GM18526 (cell line): Measurements from ENCODE around the gene PLS1.

ENCODE experiments used
- POLR2A ChIP-seq: IDR thresholded peaks from 3 replicates; pipeline ENCODE4 v1.6.1; 2011; ENCODE audit not compliant: insufficient read length; ENCODE audit errors: extremely low read depth

The PLS1 gene

DNA sequence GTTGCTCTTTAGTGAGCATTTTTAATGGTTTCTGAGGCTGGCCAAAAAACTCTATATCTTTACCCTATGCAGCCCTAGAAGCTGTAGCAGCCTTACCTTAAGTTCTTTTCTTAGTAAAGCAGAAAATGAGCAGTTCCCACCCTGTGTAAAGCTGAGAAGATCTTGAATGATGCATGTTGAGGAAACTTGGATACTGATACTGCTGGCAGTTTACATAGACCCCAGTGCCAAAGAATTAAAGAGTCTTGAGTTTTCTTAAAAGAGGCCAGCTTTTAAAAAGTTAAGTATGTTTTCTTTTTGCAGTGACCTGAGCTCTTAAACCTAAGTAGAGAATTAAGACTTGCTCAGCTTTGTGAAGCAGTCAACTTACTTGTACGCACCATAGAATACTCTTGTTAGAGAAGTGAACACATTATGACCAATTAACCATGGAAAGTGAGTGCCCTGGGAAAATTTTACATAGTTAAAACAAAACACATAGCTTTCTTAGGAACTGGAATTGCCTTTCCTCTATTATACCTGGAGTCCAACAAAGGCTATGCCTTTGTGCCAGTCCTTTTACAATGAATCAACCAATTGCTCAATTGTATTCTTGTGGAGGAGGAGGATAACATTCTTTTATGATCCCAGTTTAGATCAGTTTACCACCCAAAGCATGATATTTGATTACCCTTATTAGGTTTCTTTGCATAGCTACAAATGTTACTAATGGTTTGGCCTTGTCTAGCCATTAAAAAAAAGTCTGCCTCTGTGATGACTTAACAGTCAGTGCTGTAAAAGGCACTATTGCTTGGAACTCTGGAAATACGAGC is 28.4 kb downstream of the PLS1 start:
- TF ChIP-seq POLR2A = no peak

DNA sequence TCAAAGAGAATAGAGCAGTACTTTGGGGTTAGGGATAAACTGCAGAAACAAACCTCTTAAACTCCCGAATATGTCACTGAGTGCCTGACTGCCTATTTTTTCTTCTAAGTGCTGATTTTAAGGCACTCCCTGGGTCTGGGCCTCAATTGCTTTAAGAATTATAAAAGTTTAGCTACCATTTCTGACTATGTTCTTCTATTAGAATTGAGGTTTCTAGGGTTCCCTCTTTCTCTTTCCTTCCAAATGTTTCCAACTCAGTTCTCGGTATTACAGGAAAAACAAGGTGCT is 28.9 kb downstream of the PLS1 start:
- TF ChIP-seq POLR2A = no peak

DNA sequence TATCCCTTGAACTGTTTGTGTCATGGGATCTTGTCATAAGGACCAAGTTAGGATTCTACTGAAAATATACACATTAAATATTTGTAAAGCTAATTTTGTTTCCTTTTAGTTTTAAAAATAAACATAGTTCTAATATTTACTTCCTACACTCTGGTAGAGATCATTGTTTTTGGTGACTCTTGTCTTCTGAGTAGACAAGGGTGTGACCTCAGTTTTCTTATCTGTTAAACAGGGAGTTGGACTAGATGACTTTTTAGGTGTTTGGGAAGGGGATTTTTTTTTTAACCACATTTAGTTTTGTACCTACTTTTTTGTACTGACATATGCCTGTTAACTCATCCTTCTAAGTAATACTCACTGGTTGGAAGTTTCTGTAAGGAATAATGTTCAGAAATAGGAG is 30.8 kb downstream of the PLS1 start:
- TF ChIP-seq POLR2A = no peak

- no peak for TF ChIP-seq POLR2A
Measured at GRCh38 chr3:142628801-142629200, 32.6 kb downstream of the PLS1 start.

GRCh38 chr3:142633073-142633472 is 36.9 kb downstream of the PLS1 start:
- no peak for TF ChIP-seq POLR2A

GRCh38 chr3:142636050-142636449 is 39.9 kb downstream of the PLS1 start:
- no peak for TF ChIP-seq POLR2A

DNA sequence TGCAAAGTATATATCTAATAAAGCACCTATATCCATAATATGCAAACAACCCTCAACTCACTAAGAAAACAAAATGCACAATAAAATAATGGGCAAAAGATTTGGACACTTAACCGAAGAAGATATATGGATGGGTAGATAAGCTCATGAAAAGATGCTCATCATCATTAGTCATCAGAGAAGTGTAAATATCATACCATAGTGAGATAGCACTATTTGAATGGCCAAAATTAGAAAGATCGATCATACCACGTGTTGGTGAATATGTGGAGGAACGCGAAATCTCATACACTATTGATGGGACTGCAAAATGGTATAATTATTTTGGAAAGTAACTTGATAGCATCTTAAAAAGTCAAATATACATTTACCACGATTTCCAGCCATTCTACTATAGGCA is 40.5 kb downstream of the PLS1 start:
- TF ChIP-seq POLR2A = no peak

DNA sequence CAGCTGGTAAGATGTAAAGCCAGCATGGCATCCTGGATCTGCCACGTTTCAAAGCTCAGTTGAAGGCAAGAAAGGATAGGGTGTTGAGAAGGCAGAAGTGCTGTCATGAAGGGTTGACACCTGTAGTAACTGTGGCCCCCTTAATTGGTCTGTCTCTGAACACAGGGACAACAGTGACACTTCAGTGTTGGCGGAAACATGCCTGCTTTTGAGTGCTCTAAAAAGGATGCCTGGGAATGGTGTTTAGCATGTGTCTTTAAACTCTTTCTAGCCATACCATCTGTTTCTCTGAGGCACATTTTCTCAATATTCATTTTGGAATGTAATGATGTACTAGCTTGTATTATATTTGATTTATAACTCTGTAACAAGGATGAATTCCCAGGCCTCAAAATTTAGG is 42.1 kb downstream of the PLS1 start:
- no peak for TF ChIP-seq POLR2A

GRCh38 chr3:142641504-142641903 is 45.3 kb downstream of the PLS1 start:
- no peak for TF ChIP-seq POLR2A

GRCh38 chr3:142642956-142643355 is 46.8 kb downstream of the PLS1 start:
- TF ChIP-seq POLR2A = no peak

DNA sequence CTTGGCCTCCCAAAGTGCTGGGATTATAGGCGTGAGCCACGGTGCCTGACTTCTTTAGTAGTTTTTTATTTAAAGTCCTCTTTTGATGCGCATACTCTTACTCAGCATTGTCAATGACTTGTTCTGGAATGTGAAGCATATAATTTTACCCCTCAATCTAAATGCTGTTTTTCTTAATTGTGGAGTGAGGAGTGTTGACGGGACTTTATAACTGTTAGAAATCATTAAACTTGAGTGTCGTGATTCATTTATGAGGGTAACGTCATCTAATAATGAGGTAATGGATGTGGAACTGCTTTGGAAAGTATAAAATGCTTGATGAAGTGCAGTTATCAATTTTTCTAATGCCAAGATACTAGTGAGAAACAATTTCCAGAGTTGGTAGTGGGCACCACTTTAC is 48.3 kb downstream of the PLS1 start:
- no peak for TF ChIP-seq POLR2A

GRCh38 chr3:142645236-142645793 is 49.1 kb downstream of the PLS1 start:
- no peak for TF ChIP-seq POLR2A

GRCh38 chr3:142646020-142646785 is 50.0 kb downstream of the PLS1 start:
- TF ChIP-seq POLR2A = no peak

- TF ChIP-seq POLR2A = no peak
Measured at GRCh38 chr3:142647856-142648255, 51.7 kb downstream of the PLS1 start.

DNA sequence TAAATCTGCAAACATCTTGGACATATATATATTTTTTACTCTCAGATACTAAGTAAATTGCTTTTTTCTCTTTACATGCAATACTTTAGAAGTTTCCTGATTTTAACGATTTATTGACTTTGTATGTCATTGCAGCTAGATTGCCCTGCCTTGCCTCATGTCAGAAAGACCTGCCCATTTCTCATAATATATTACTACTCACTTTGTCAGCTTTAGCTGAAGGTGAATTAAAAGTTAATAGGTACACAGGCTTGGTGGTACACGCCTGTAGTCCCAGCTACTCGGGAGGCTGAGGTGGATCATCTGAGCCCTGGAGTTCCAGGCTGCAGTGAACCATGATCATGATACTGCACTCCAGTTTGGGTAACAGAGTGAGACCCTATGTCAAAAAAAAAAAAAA is 52.8 kb downstream of the PLS1 start:
- TF ChIP-seq POLR2A = no peak

GRCh38 chr3:142650001-142650693 is 54.0 kb downstream of the PLS1 start:
- TF ChIP-seq POLR2A = no peak
